Neural cell (in vitro differentiated cells): ENCODE results near the gene MAP1LC3A. TPM values are rescaled to one million over a fixed set of nuclear protein-coding genes. Genes with fewer than 3 reads are reported as not detected.

Experiments used
- H2AFZ ChIP-seq: fragments of 200-600, 300-800 bp; sonication (generic), shearing (Covaris generic); 2 replicates; pipeline ENCODE4 v1.6.0; 2014; ENCODE audit warnings: low read depth, mild to moderate bottlenecking, antibody characterized with exemption, low read length, moderate library complexity
- H3F3A ChIP-seq: fragments of 200-600 bp; shearing (Covaris generic); 2 replicates; pipeline ENCODE4 v1.6.1; 2016; ENCODE audit warnings: mild to moderate bottlenecking, moderate library complexity, mixed read lengths, antibody characterized with exemption, low read length; ENCODE audit not compliant: insufficient read depth, poor library complexity, severe bottlenecking
- H3K27ac ChIP-seq: fragments of 200-600, 300-800 bp; sonication (generic), shearing (Covaris generic); 2 replicates; pipeline ENCODE4 v1.5.1; 2014; ENCODE audit warnings: mild to moderate bottlenecking, low read length, moderate library complexity
- H3K27me3 ChIP-seq: fragments of 300-800, 200-600 bp; sonication (generic), shearing (Covaris generic); 2 replicates; pipeline ENCODE4 v1.6.0; 2014; ENCODE audit warnings: mild to moderate bottlenecking, low read depth, low read length, moderate library complexity; ENCODE audit not compliant: insufficient read depth
- H3K36me3 ChIP-seq: fragments of 300-800, 200-600 bp; sonication (generic), shearing (Covaris generic); 2 replicates; pipeline ENCODE4 v1.5.1; 2014; ENCODE audit warnings: mild to moderate bottlenecking, antibody characterized with exemption, low read length, moderate library complexity; ENCODE audit not compliant: insufficient read depth
- H3K4me2 ChIP-seq: fragments of 300-800, 200-600 bp; sonication (generic), shearing (Covaris generic); 2 replicates; pipeline ENCODE4 v1.6.0; 2014; ENCODE audit warnings: mild to moderate bottlenecking, low read length
- H3K4me3 ChIP-seq: fragments of 300-800, 200-600 bp; sonication (generic), shearing (Covaris generic); 2 replicates; pipeline ENCODE4 v1.5.1; 2014; ENCODE audit warnings: mild to moderate bottlenecking, low read length, moderate library complexity
- H3K79me2 ChIP-seq: fragments of 200-600 bp; shearing (Covaris generic); replicated peaks from 2 replicates; pipeline ENCODE4 v1.6.0; 2014; ENCODE audit warnings: mild to moderate bottlenecking, low read length, moderate library complexity; ENCODE audit not compliant: insufficient read depth
- H3K9ac ChIP-seq: fragments of 300-800, 200-600 bp; sonication (generic), shearing (Covaris generic); 2 replicates; pipeline ENCODE4 v1.6.1; 2016; ENCODE audit warnings: mild to moderate bottlenecking, low read length, mixed read lengths
- H3K9me2 ChIP-seq: fragments of 200-600 bp; shearing (Covaris generic); 2 replicates; pipeline ENCODE4 v1.6.1; 2016; ENCODE audit warnings: mild to moderate bottlenecking, low read length, mixed read lengths; ENCODE audit not compliant: insufficient read depth
- H3K9me3 ChIP-seq: fragments of 200-600, 300-800 bp; sonication (generic), shearing (Covaris generic); 2 replicates; pipeline ENCODE4 v1.6.1; 2016; ENCODE audit warnings: mild to moderate bottlenecking, mixed run types, low read length, moderate library complexity, mixed read lengths
- H4K20me1 ChIP-seq: fragments of 200-600 bp; shearing (Covaris generic); 2 replicates; pipeline ENCODE4 v1.6.1; 2016; ENCODE audit warnings: mild to moderate bottlenecking, mixed run types; ENCODE audit not compliant: insufficient read depth
- CTCF ChIP-seq: fragments of 450-650 bp; IDR thresholded peaks from 2 replicates; pipeline ENCODE4 v1.5.1; 2014; ENCODE audit warnings: antibody characterized with exemption, mild to moderate bottlenecking, moderate library complexity; ENCODE audit not compliant: poor library complexity, severe bottlenecking
- EP300 ChIP-seq: fragments of 450-650 bp; conservative IDR thresholded peaks from 2 replicates; pipeline ENCODE4 v1.6.1; 2014; ENCODE audit warnings: antibody characterized with exemption, mild to moderate bottlenecking, moderate library complexity; ENCODE audit not compliant: poor library complexity, severe bottlenecking
- EZH2 ChIP-seq: fragments of 200-600, 300-800 bp; shearing (Covaris generic), sonication (generic); IDR thresholded peaks from 2 replicates; pipeline ENCODE4 v1.6.1; 2014; ENCODE audit warnings: antibody characterized with exemption, low read length, borderline replicate concordance, mild to moderate bottlenecking; ENCODE audit not compliant: insufficient read depth, poor library complexity, severe bottlenecking
- MXI1 ChIP-seq: fragments of 450-650 bp; conservative IDR thresholded peaks from 2 replicates; pipeline ENCODE4 v1.6.1; 2014; ENCODE audit warnings: antibody characterized with exemption, mild to moderate bottlenecking; ENCODE audit not compliant: poor library complexity, severe bottlenecking
- POLR2AphosphoS5 ChIP-seq: IDR thresholded peaks from 2 replicates; pipeline ENCODE4 v1.6.1; 2012
- RAD21 ChIP-seq: fragments of 450-650 bp; conservative IDR thresholded peaks from 2 replicates; pipeline ENCODE4 v1.6.1; 2014; ENCODE audit warnings: antibody characterized with exemption, mild to moderate bottlenecking, moderate library complexity
- REST ChIP-seq: IDR thresholded peaks from 2 replicates; pipeline ENCODE4 v1.6.1; 2012; ENCODE audit warnings: borderline replicate concordance
- SMC3 ChIP-seq: fragments of 450-650 bp; conservative IDR thresholded peaks from 2 replicates; pipeline ENCODE4 v1.6.1; 2014; ENCODE audit warnings: antibody characterized with exemption, mild to moderate bottlenecking, moderate library complexity; ENCODE audit not compliant: poor library complexity
- TAF1 ChIP-seq: IDR thresholded peaks from 2 replicates; pipeline ENCODE4 v1.6.1; 2012; ENCODE audit warnings: low read depth
- polyA plus RNA-seq: library from polyadenylated mRNA; depleted of rRNA; stranded (reverse); fragments of >200 nt; gene quantifications from 2 replicates; pipeline ENCODE4 v1.2.3, GENCODE V29; 2014

Gene MAP1LC3A
- polyA plus RNA-seq, 1 donor from 2014 or later = 56.2 TPM

- Histone ChIP-seq H3K9ac (no peak overlapping the region), H3K36me3 (no peaks in the 10 kb centered on the region), H3K27me3 (no peaks in the 10 kb centered on the region), H3K27ac (no peak overlapping the region), H3K9me2 (no peaks in the 10 kb centered on the region), H3K4me2 (no peak overlapping the region), H3K9me3 (no peaks in the 10 kb centered on the region), H4K20me1 (no peaks in the 10 kb centered on the region), H3F3A (no peaks in the 10 kb centered on the region), H3K4me3 (no peak overlapping the region), H2AFZ (no peak overlapping the region), H3K79me2 (no peaks in the 10 kb centered on the region)
- no peak for TF ChIP-seq REST
- no peak for TF ChIP-seq SMC3
- no peak for TF ChIP-seq EZH2
- TF ChIP-seq RAD21 = no peak
- TF ChIP-seq TAF1 = no peak
- TF ChIP-seq EP300 = no peak
- no peak for TF ChIP-seq POLR2AphosphoS5
- TF ChIP-seq CTCF = no peak
- no peak for TF ChIP-seq MXI1
Measured at GRCh38 chr20:34577061-34577460, 18.5 kb downstream of the MAP1LC3A start.

- Histone ChIP-seq H3K4me3 (no peak overlapping the region), H3K27me3 (no peaks in the 10 kb centered on the region), H3K4me2 (no peak overlapping the region), H3K9me3 (no peaks in the 10 kb centered on the region), H2AFZ (no peak overlapping the region), H4K20me1 (no peaks in the 10 kb centered on the region), H3K36me3 (no peaks in the 10 kb centered on the region), H3K79me2 (no peaks in the 10 kb centered on the region), H3K27ac (no peak overlapping the region), H3K9ac (no peak overlapping the region), H3F3A (no peaks in the 10 kb centered on the region), H3K9me2 (no peaks in the 10 kb centered on the region)
- no peak for TF ChIP-seq CTCF
- no peak for TF ChIP-seq SMC3
- TF ChIP-seq TAF1 = no peak
- no peak for TF ChIP-seq MXI1
- TF ChIP-seq EP300 = no peak
- no peak for TF ChIP-seq RAD21
- no peak for TF ChIP-seq POLR2AphosphoS5
- TF ChIP-seq EZH2 = no peak
- no peak for TF ChIP-seq REST
Measured at GRCh38 chr20:34578025-34578424, 19.5 kb downstream of the MAP1LC3A start.
